T47D (cell line): ENCODE measurements around the gene DPYSL5.
A peak's percentile ranks its signal among the peaks of the same experiment; 100 is the strongest.
"Not testable (repeated sequence)": the region's sequence is repeated elsewhere in the genome, so short reads cannot be mapped to it uniquely, and the experiment has no call there.

ENCODE experiments used
- DNase-seq, 2 experiments: peaks; one replicate each; pipeline versions ENCODE4 v3.0.0 to v3.0.0-alpha.2; 2011 to 2012; ENCODE audit warnings: low read depth in 1 of 2, low spot score in 1 of 2
- JUND ChIP-seq: IDR thresholded peaks from 2 replicates; pipeline ENCODE4 v1.6.1; 2012; ENCODE audit warnings: low read depth
- in situ Hi-C: cut with HindIII; loops from 2 replicates; pipeline ENCODE4 v1.10.0; 2016; ENCODE audit warnings: low sequenced_read_pairs, low pct_unique_long_range_greater_than_20kb

Gene DPYSL5

GRCh38 chr2:26921323-26921722 lies 73.4 kb downstream of the DPYSL5 start:
- no peak for TF ChIP-seq JUND
- in situ Hi-C loops: no loop called here
- DNase-seq: no peak

GRCh38 chr2:26922405-26923188 lies 74.7 kb downstream of the DPYSL5 start:
- no peak for TF ChIP-seq JUND
- peak; percentile 61 to 63 for DNase-seq
- in situ Hi-C loops: no loop called here

DNA sequence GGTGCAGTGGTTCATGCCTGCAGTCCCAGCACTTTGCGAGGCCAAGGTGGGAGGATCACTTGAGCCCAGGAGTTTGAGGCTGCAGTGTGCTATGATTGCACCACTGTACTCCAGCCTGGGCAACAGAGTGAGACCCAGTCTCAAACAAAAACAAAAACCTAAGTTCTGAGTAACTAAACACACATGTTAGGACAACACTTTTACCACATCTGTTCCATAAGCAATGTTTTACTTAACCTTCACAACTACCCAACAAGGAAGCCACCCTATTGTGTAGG lies 75.2 kb downstream of the DPYSL5 start:
- DNase-seq, in situ Hi-C loops: not testable (repeated sequence)

DNA sequence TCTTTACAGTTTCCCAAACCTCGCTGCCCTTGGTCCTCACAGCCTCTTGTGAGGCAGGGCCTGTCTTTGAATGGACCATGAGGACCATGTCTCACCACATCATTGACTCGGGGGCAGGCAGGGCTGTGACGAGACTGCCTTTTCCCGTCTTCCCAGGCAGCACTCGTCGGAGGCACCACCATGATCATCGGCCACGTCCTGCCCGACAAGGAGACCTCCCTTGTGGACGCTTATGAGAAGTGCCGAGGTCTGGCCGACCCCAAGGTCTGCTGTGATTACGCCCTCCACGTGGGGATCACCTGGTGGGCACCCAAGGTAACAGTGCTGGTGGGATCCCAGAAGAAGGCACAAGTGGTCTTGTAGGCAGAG lies 76.8 kb downstream of the DPYSL5 start:
- in situ Hi-C loops: no loop called here
- no peak for DNase-seq

DNA sequence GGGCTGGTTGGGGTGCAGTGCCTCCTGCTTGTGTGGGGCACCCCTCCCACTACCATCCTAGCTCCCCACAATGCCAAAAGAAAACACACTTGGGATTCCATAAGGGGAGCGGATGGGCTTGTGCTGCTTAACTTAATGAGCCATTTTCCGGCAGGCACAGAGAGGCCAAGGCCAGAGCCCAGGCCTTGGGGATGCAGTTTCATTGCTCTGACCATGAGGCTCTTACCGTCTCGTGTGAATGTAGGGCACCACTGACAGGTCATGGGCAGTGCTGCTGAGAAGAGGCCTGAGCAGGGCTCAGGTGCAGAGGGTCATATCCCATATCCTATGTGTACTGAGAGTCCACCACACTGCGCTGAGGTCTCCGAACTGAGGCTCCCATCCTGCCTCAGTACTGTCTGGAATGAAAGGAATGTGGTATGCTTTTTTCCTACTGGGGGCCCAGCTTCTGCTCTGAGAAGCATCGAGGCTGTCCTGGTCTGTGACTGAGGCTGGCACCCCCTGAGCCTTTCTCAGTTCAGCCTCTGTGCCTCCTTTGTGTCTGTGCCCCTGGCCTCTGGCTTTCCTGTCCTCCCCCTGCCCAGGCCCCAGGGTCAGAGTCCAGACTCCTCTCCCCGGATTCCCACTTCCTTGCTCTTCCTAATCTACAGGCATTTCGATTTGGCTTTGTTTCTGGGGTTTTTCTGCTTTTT lies 77.3 kb downstream of the DPYSL5 start:
- in situ Hi-C loops: no loop called here
- DNase-seq: no peak
- TF ChIP-seq JUND: no peak

More for the DNA sequence above, 76.8 kb downstream of the DPYSL5 start:
- no peak for TF ChIP-seq JUND

GRCh38 chr2:26927221-26927620 lies 79.3 kb downstream of the DPYSL5 start:
- no peak for TF ChIP-seq JUND
- in situ Hi-C loops: no loop called here
- no peak for DNase-seq

DNA sequence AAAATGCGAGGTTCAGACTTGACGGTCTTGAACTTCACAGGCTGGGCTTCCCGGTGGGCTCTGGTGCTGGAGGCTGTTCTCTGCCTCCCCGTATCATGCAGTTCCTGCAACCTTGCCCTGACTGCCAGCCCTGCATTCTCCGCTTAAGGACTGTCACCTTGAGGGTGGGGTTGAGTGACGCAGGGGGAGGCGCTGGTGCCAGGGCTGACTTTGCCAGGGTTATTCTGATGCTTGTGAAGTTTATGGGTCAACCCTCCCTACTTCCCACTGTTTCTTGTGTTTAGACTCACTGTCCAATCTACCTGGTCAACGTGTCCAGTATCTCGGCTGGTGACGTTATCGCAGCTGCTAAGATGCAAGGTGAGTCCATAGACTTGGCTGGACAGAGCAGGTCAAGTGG lies 85.0 kb downstream of the DPYSL5 start:
- no peak for TF ChIP-seq JUND
- DNase-seq: no peak
- in situ Hi-C loops: no loop called here

DNA sequence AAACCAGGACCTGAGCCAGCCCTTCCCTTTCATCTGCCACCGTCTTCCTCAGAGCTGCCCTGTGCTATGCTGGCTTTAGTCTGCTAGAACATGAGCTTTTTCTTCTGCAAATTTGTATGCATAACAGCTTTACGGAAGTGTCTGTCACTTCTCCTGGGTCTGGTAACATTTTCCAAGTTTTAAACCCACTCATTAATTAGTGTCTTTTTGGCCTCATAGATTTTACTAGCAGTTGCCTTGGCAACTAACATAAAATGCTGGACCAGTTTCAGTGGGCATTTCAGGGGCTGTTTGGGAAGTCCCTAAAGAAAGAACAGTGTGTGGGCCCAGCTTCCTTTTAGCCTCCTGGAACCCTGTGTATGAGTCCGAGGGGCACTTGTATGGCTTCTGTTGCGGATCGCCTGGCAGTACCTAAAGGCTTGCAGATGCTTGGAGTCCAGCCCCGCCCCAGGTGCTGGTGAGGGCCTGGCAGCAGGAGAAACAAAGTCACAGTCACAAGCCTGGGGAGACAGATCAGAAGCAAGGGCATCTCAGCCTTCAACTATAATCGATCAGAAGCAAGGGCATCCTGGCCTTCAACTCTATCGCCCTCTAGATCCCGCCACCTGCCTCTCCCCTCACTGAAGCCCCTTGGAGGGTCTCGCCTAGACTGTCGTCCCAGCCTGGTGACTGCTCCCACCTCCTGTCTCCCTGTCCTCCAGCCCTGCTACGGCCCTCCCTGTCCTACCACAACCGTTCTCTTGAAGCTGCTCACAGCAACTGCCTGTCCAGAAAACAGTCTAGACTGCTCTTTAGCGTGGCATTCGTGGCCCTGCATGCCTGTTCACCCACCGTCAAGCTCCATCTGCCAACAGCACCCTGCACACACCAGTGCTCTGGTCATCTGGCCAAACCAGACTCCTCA lies 85.8 kb downstream of the DPYSL5 start:
- no peak for DNase-seq
- no peak for TF ChIP-seq JUND
- in situ Hi-C loops: no loop called here

- no peak for DNase-seq
- TF ChIP-seq JUND: no peak
- in situ Hi-C loops: no loop called here
These were observed 86.4 kb downstream of the DPYSL5 start for GRCh38 chr2:26934335-26934724.

DNA sequence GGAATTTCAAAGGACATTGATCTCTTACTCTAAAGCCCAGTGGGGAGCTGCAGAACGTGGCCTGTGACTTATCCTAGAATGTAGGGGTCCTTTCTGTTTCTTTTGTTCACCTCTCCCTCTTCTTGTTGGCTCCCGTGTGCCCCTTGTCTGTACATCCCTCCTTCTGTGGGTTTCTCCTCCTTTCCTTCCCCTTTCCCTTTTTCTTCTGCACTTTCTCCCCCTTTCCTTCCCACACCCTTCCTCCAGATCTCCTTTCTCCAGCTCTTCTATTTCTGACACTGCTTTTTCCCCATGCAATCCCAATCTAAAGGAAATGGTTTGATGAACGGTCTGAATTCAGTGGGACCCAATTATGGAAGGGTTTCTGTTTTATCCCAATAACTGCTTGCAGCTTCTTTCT lies 87.1 kb downstream of the DPYSL5 start:
- no peak for TF ChIP-seq JUND
- DNase-seq: no peak
- in situ Hi-C loops: no loop called here

- in situ Hi-C loops: no loop called here
- no peak for DNase-seq
- TF ChIP-seq JUND: no peak
These were observed 88.9 kb downstream of the DPYSL5 start for GRCh38 chr2:26936855-26937254.

DNA sequence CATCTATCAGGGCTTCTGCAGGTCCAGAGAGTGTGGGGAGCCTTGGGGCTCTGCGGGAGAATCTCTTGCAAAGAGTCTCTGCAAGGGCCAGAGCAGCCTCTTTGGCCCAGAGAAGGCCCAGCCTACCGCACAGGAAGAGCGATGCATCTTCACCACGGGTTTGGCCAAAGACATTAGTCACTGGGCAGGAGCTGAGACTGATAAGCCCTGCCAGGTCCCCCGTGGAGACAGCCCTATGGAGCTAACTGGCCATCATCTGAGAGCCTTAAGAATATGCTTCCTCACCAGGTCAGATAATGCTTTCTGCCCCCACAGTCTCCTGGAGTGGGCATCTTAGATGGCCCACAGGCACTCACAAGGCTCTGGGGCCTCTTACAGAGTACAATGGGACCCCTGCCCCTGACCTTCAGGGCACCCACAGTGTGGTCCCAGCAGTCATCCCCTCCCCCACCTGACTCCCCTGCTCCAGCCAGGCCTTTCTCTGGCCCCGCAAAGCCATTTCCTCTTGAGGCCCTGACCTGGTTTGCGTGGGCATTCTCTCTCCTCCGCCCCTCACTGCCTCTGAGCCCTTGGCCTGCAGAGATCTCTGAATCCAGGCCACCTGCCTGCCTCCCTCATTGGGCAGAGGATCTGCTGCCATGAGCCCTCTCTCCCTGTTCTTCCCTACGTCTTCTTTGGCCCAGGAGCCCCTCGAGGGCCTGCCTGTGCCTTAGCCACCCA lies 90.6 kb downstream of the DPYSL5 start:
- no peak for DNase-seq
- TF ChIP-seq JUND: no peak
- in situ Hi-C loops: no loop called here

- in situ Hi-C loops: no loop called here
- DNase-seq: no peak
- TF ChIP-seq JUND: no peak
These were observed 92.1 kb downstream of the DPYSL5 start for GRCh38 chr2:26940001-26940400.
